ENCODE results near the gene ZG16.

GRCh38 chr16:29791845-29792807 lies 14.1 kb downstream of the ZG16 start:
- TF ChIP-seq GATA2 (IDR thresholded peaks at IDR 0.05; ENCODE audit: low read depth, low read length): no peak
- no peak for TF ChIP-seq GATA3 (IDR thresholded peaks at IDR 0.05; ENCODE audit: low read depth, low read length)

Measured in SH-SY5Y (cell line).